Measurements from ENCODE around the gene ZNF471.

ZNF471 gene

GRCh38 chr19:56507446-56508289 lies at the start of gene ZNF471:
Gene ZNF471 (plus strand): TSS chr19:56507855. CDS start chr19:56511572, 3,717 bp downstream.
- peak; percentile 86 for DNase-seq (ENCODE audit: low spot score)

DNA sequence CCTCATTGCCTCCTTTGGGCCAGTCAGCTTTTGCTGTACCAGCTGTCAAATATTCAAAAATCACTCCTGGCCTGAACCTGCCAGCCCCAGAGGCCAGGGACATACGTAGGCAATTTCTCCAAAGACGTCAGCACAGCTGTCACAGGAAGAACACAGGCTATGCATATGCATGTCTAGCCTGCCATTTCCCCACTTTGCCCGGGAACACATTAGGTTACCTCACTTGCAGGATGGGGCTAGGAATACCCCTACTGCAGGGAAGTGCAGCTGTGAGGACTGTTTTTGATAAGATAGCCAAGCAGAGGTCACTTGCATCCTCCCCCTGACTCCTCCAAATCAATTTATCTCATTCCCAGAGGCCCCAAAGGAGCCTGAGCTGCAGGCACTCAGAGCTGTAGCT lies 33.3 kb upstream of the ZNF471 start:
- no peak for DNase-seq (ENCODE audit: low spot score)

DNA sequence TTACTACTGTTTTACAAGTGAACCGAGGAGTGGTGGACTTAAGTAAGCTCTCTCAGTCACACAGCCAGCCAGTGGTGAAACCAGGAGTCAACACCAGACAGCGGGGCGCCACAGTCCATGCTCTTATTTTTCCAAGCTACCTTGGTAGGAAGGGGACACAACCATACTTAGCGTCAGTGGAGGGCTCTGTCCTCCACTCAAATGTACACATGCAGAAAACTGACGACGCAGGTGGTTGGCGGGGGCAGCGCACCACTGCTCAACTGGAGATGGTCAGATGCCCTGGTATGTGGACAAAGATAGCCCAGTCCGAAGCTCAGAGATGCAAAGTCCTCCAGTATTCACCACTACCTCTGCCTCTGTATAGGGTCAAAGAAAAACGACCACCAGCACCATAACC lies 31.6 kb upstream of the ZNF471 start:
- no peak for DNase-seq (ENCODE audit: low spot score)

DNA sequence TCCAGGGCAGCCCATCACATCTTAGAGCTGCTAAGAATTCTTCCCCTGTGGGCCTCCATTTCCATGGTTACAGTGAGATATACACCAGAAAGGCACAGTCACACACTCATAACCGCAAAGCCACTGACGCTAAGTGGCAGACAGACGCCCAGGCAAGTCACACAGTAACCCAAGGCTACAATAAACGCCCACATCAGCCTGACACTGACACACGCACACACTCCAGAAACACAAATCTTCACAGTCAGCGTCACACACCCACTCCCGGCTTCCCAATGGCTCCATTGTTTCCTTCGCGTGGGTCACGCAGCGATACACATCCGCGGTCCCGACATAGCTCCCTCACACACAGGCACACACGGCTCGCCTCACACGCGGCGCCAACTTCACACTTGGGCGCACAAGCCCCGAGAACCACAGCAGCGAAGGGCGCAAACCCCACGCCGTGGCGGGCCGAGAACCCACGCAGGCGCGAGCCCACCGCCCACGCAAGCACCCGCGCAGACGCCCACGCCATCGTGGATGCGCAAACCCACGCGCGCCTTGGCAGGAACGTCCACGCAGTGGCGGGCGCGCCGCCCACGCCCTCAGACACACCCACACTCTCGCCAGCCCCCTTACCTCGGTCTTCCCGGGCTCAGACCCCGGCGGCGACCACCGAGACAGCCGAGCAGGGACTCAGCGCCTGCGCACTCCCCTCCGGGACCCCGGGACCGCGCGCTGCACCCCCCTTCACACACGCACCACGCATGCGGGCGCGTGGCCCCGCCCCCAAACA lies 30.8 kb upstream of the ZNF471 start, which contains the start of gene ZNF667:
ZNF667 (minus strand) TSS at position 695 of the 778 bp plus-strand sequence. CDS start 14,975 bp downstream, outside the sequence.
- peak; percentile 33 for DNase-seq (ENCODE audit: low spot score)

DNA sequence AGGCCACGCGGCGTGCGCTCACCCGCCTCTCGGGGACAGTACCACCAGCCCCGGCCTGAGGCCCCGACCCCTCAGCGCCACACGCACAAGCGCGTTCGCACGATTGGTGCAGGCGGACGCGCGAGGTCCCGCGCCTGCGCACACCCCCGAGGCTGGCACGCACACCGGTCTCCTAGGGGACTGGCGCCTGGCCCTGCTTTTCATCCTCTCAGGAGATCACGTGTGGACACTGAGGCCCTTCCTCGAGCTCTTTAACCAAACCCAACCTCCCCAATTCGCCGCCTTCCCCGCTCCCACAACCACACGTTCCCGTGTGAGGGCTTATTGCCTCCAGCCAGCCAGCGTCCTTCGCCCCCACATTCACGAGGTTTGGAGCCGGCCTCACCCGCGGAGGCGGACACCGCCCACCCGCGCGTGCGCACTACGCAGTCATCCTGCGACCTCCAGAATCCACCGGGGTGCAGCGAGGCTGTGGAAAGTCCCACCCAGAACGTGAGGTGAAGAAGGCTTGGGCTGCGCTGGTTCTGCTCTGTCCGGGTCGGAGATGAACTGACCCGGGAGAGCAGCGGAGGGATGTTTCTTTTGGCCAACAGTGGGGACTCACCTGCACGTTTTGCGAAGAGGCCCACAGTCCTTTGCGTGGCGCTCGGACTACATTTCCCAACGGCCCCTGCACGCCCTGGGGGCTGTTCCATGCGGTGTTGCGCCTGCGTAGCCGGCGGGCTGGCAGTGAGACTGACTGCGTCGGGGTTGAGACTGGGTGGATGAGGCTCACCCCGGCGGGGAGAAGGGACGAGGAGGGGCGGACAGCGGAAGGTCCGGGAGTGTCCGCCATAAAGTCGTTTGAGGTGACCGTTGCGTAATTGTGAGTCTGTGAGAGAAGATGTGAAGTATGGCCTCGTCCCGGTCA lies 30.0 kb upstream of the ZNF471 start:
- DNase-seq (ENCODE audit: low spot score) = peak; percentile 62

DNA sequence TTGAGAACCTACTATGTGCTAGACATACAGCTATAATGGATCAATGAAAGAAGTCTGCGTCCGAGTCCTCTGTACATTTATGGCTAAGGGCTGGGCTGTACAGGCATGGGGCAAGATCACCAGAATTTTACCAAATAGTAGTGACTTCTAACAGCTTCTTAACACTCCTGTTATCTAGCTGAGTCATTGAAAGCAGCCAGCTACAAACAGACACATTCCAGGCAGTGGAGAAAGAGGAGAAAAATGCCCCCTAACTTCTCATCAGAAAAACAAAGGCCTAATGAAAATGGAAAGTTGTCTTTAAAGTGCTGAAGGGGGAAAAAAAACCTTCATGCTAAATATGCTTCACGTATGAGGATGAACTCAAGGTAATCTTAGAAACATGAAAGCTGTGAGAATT lies 16.3 kb upstream of the ZNF471 start:
- no peak for DNase-seq (ENCODE audit: low spot score)

DNA sequence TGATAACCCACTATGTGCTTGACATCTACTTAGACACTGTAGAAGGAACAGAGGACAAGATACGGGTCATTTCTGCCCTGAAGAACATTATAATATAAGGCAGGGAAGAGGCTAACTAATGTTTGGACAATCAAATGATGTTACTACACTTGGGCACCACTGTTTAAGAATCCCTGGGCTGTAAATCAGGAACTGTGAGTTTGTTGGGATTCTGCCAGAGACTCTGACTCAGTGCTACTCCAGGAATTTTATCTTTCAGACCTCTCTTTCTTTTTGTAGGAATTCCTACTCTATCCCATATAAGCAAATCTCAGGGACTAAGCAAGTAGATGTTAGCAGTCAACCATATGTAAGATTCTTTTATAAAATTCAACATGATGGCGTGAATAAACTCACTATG lies 3.1 kb upstream of the ZNF471 start:
- no peak for DNase-seq (ENCODE audit: low spot score)

DNA sequence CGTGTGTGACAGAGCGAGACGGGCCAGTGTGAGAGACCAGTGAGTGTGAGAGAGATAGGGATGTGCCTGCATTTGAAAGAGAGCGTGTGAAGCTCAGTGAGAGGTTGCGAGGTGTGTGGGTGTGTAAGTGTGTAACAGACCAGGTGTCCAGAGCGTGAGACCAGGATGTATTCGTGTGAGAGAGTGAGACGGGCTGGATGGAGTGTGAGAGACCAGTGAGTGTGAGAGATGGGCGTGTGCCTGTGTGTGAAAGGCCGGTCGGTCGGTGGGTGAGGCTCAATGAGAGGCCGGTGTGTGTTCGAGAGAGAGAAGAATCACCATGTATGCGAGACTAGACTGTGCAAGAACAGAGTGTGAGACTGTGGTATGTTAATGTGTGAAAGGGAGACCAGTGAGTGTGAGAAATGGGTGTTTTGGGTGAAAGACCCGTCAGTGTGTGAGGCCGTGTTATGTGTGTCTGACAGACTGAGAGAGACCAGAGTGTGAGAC lies 679 bp downstream of the ZNF471 start:
- no peak for DNase-seq (ENCODE audit: low spot score)

GRCh38 chr19:56525214-56525860 lies 17.7 kb downstream of the ZNF471 start:
- no peak for DNase-seq (ENCODE audit: low spot score)

GRCh38 chr19:56537442-56537841 lies 29.8 kb downstream of the ZNF471 start:
- no peak for DNase-seq (ENCODE audit: low spot score)

- peak; percentile 86 for DNase-seq (ENCODE audit: low spot score)
Measured at GRCh38 chr19:56538254-56538760, 30.7 kb downstream of the ZNF471 start.

DNA sequence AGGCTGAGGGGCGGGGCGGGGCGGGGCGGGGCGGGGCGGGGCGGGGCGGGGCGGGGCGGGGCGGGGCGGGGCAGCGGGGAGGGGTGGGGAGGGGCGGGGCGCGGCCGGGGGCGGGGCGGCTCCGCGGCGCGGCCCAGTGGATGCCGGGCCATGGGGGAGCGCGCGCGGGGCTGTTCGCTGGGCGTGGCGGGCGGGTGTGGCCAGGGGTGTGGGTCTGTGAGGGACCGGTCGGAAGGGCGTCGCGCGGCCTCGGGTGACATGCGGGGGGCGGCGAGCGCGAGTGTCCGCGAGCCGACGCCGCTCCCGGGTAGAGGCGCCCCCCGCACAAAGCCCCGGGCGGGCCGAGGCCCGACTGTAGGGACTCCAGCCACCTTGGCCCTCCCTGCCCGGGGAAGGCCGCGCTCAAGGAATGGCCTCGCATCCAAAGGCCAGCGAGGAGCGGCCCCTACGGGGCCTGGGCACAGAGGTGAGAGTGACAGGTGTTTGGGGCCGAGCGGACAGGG lies 31.2 kb downstream of the ZNF471 start, which contains the start of gene ZFP28:
ZFP28 (plus strand) TSS at position 188 of the 503 bp plus-strand sequence; CDS start at position 259, 71 bp downstream.
- peak; percentile 67 for DNase-seq (ENCODE audit: low spot score)

DNA sequence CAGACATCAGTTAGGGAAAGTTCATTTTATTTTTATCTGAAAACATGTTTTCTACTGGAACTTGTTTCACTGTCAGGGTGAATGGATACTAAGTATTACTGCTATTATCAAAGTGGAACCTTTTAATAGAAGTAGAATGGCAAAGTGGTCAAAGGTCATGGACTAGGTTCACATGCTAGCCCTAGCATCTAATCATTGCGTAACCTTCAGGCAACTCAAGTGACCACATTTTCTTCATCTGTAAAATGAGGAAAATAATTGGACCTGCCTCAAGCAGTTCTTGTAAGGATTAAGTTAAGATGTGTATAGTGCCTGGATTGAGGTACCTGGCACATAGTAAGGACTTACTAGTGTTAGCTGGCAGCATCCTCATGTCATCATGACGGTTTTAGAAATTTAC lies 36.1 kb downstream of the ZNF471 start:
- no peak for DNase-seq (ENCODE audit: low spot score)

- no peak for DNase-seq (ENCODE audit: low spot score)
Measured at GRCh38 chr19:56547535-56547934, 39.9 kb downstream of the ZNF471 start.

GRCh38 chr19:56554272-56554869 lies 46.7 kb downstream of the ZNF471 start:
- DNase-seq (ENCODE audit: low spot score) = no peak

- no peak for DNase-seq (ENCODE audit: low spot score)
Measured at GRCh38 chr19:56562766-56563165, 55.1 kb downstream of the ZNF471 start.

DNA sequence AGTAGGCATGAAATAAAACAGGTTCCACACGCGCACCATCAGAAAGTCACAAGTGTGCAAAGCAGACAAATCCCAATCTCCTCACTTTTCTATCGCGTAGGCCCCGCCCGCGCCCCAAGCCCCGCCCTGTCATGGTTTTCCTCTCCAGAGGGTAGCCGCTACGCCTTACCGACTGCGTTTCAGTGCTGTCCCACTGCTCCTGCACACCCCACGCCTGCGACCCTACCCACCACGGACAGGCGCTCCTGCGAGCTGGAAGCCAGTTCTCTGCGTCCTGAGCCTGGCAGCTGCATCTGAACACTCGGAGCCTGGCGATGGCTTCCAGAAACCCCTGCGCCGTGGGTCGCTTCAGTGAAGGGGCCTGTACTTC lies 59.2 kb downstream of the ZNF471 start:
- peak; percentile 48 for DNase-seq (ENCODE audit: low spot score)

- peak; percentile 93 for DNase-seq (ENCODE audit: low spot score)
Measured at GRCh38 chr19:56567274-56568120, 59.8 kb downstream of the ZNF471 start, which contains the start of gene ZNF470. Gene ZNF470 (plus strand): TSS chr19:56567468. CDS start chr19:56570312, 2,844 bp downstream.

GRCh38 chr19:56572589-56572988 lies 64.9 kb downstream of the ZNF471 start:
- DNase-seq (ENCODE audit: low spot score) = no peak
